IPS-20b (cell line): ENCODE data around the gene LRRC71.

ENCODE experiments used
- H3K27ac ChIP-seq: one replicate; pipeline ENCODE4 v1.5.1; 2013; ENCODE audit warnings: low read length
- H3K27me3 ChIP-seq: 2 replicates; pipeline ENCODE4 v1.6.1; 2013; ENCODE audit warnings: mild to moderate bottlenecking, low read length, inconsistent platforms; ENCODE audit not compliant: insufficient read depth
- H3K36me3 ChIP-seq: 2 replicates; pipeline ENCODE4 v1.6.1; 2013; ENCODE audit warnings: low read depth, mild to moderate bottlenecking, inconsistent platforms, low read length, moderate library complexity; ENCODE audit not compliant: insufficient read depth
- H3K4me1 ChIP-seq: 2 replicates; pipeline ENCODE4 v1.6.1; 2013; ENCODE audit warnings: mild to moderate bottlenecking, control low read depth, inconsistent platforms, low read length, moderate library complexity; ENCODE audit not compliant: insufficient read depth
- H3K4me3 ChIP-seq: 2 replicates; pipeline ENCODE4 v1.5.1; 2013; ENCODE audit warnings: mild to moderate bottlenecking, low read length, inconsistent platforms
- H3K9ac ChIP-seq: 2 replicates; pipeline ENCODE4 v1.6.1; 2013; ENCODE audit warnings: low read depth, mild to moderate bottlenecking, inconsistent platforms, low read length, moderate library complexity
- H3K9me3 ChIP-seq: 2 replicates; pipeline ENCODE4 v1.6.1; 2013; ENCODE audit warnings: mild to moderate bottlenecking, low read depth, low read length, inconsistent platforms; ENCODE audit not compliant: insufficient read depth

The LRRC71 gene

DNA sequence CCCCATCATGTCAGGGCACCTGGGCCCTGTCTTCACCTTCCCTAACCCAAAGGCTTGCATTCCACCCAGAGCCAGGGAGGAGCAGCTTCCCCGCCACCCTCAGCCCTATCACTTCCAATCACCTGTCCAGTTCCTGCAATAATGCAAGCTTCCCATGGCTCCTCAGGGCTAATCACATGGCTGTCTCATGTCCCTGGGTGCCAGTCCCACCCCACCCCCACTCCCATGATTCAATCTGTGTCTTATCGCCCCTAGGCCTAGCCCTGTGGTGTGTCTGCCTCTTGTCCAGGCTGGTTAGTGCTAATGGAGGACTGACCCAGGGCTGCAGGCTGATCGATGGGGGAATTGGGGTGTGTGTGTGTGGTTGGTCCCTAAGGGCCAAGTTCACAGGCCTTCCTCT lies 37.9 kb upstream of the LRRC71 start:
- no peaks in the 10 kb centered on the region for H3K9me3 ChIP-seq
- no peak overlapping the region for H3K4me3 ChIP-seq
- no peaks in the 10 kb centered on the region for H3K36me3 ChIP-seq
- H3K27ac ChIP-seq, result no peak overlapping the region
- H3K9ac ChIP-seq, result no peak overlapping the region
- H3K27me3 ChIP-seq, result peaks cover 55% of the 10 kb centered on the region
- H3K4me1 ChIP-seq, result peaks cover 9% of the 10 kb centered on the region; the same call in 1 of the 2 replicates

DNA sequence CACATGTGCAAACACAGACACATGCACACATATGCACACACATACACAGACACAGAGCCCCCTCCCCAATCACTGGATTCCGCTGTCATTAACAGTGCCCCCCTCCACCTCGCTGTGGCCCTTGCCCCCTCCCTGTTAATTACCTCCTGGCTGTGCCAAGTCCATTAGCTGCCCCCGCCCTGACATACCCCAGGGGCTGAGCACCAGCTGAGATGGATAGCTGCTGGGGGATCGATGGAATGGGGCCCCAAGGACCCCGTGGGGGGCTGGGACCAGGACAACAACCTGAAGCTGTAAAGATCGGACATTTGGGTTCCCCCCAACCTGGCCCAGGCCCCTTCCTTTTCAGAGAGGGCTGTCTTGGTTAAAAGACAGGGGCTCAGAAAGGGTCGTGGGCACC lies 36.5 kb upstream of the LRRC71 start:
- Histone ChIP-seq H3K9me3 (no peaks in the 10 kb centered on the region), H3K27me3 (peaks cover 53% of the 10 kb centered on the region), H3K36me3 (no peaks in the 10 kb centered on the region), H3K4me1 (peaks cover 9% of the 10 kb centered on the region; the same call in 1 of the 2 replicates), H3K9ac (no peak overlapping the region), H3K4me3 (no peak overlapping the region), H3K27ac (no peak overlapping the region)

DNA sequence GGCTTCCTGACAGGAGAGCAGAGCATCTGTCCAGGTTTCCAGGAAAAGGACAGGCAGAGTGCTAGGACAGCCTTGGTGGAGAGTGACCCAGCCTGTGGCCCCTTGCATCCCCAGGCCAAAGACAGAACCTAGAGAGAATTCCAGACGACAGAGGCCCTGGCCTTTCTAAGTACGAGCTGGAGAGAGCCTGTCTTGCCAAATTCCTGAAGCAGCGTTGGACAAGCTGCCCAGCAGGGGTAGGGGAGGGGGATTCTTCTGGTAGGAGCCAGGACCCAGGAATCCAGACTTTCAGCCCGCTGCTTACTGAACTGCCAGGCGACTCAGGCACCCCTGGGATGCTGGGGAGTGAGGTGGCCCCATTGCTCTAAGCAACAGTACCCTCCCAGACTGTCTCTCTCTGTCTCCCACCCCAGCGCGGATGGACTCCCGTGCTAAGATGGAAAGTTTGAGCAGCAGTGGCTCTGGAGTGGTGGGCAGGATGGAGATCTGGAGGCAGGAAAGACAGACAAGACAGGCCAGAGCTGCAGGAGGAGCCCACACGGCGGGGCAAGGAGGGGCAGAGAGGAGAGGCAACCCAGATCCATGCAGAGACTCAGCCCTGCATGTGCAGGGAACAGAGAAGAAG lies 35.8 kb upstream of the LRRC71 start:
- peaks cover 9% of the 10 kb centered on the region; the same call in 1 of the 2 replicates for H3K4me1 ChIP-seq
- H3K27me3 ChIP-seq, result peaks cover 55% of the 10 kb centered on the region
- H3K9me3 ChIP-seq, result no peaks in the 10 kb centered on the region
- no peak overlapping the region for H3K4me3 ChIP-seq
- H3K9ac ChIP-seq, result no peak overlapping the region
- no peaks in the 10 kb centered on the region for H3K36me3 ChIP-seq
- H3K27ac ChIP-seq, result no peak overlapping the region

DNA sequence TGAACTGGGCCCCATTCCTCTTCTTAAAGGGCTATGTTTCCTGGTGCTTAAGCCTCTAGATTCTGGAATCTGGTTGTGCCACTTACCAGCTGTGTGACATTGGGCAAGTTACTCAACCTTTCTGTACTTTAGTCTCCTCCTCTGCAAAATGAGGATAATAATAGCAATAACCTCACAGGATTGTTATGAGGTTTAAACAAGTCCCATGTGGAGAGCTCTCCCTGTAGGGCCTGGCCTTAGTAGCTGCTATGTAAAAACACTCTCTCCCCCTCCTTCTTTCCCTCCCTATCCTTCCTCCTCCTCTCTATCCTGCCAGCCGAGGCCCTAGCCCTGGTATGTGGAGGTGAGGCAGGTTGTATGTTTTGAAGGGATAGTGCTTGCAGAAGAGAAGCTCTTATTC lies 35.1 kb upstream of the LRRC71 start:
- Histone ChIP-seq H3K9me3 (no peaks in the 10 kb centered on the region), H3K9ac (no peak overlapping the region), H3K27ac (no peak overlapping the region), H3K27me3 (peaks cover 57% of the 10 kb centered on the region), H3K4me1 (peaks cover 9% of the 10 kb centered on the region; the same call in 1 of the 2 replicates), H3K36me3 (no peaks in the 10 kb centered on the region), H3K4me3 (no peak overlapping the region)

DNA sequence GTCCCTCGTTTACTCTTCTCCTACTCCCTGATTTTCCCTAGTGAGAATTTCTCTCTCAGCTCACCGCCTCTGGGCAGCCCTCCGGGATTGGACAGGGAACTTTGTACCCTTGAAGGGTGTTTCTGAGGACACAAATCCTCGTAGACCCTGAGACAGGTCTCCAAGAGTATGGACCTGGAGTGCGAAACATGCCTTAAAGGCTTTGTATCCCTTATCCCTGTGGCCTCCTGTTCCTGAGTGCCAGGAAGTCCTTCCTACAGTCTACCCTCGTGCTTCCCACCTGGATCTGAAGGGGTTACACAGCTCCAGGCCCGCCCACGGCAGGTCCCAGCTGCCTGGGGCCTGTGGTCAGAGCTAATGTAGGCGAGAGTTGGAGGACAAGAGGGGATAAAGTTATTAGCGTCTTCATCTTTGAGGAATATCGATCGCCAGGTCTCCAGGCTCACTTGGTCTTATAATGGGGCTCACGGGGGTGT lies 34.5 kb upstream of the LRRC71 start:
- H3K36me3 ChIP-seq, result no peaks in the 10 kb centered on the region
- peaks cover 63% of the 10 kb centered on the region for H3K27me3 ChIP-seq
- H3K4me3 ChIP-seq, result no peak overlapping the region
- H3K4me1 ChIP-seq, result peaks cover 9% of the 10 kb centered on the region; the same call in 1 of the 2 replicates
- no peak overlapping the region for H3K27ac ChIP-seq
- H3K9ac ChIP-seq, result no peak overlapping the region
- no peaks in the 10 kb centered on the region for H3K9me3 ChIP-seq

DNA sequence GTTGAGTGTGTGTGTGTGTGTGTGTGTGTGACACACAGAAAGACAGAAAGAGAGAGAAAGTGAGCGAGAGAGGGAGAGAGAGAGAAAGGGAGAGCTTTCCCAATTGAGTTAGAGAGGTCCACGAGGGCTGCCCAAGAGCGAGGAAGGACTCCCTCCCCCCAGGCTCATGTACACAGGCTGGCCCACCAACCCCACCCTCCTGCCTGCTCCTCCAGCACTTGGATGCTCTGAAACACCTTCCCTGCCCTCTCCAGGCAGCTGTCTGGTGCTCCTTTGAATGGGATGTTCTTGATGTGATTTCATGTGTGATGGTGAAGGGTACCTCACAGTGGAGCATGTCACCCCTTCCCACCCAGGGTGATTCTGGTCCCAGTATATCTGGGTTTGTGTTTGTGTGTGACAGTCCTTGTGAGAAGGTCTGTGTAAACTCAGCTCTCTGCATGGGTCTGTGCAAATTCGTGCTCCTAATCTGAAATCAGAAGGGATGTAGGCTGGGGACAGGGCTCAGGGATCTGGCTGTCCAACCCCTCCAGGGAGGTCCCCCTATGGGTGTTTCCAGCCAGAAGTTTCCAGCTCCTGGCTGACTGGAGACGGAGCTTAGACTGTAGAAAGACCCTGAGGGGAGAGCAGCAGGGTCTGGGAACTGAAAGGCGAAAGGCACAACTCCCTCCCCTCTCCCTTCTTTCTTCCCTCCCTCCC lies 33.7 kb upstream of the LRRC71 start:
- peak overlapping the region; percentile 41; the same call in 1 of the 2 replicates for H3K4me3 ChIP-seq
- no peaks in the 10 kb centered on the region for H3K9me3 ChIP-seq
- H3K27me3 ChIP-seq, result peaks cover 71% of the 10 kb centered on the region
- H3K36me3 ChIP-seq, result no peaks in the 10 kb centered on the region
- no peak overlapping the region for H3K27ac ChIP-seq
- H3K4me1 ChIP-seq, result peaks cover 9% of the 10 kb centered on the region; the same call in 1 of the 2 replicates
- no peak overlapping the region for H3K9ac ChIP-seq

DNA sequence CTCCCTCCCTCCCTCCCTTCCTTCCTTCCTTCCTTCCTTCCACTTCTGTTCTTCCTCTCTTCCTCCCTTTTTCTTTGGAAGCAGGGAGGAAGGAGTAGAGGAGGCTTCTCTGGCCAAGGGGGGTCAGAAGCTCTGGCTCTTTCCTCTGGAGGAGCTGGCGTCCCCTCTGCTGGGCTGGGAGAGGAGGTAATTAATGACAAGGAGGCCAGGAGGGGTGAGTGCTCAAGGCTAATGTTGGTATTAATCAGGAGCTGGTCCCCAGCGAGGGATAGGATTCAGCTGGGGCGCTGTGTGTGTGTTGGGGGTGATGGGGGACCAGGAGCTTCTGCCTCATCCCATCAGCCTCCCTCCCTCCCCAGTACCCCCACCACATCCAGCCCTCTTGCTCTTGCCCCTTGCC lies 33.1 kb upstream of the LRRC71 start:
- peak overlapping the region; percentile 48 for H3K4me3 ChIP-seq
- H3K9me3 ChIP-seq, result no peaks in the 10 kb centered on the region
- H3K36me3 ChIP-seq, result no peaks in the 10 kb centered on the region
- no peak overlapping the region for H3K9ac ChIP-seq
- H3K4me1 ChIP-seq, result peaks cover 9% of the 10 kb centered on the region; the same call in 1 of the 2 replicates
- H3K27me3 ChIP-seq, result peaks cover 77% of the 10 kb centered on the region
- no peak overlapping the region for H3K27ac ChIP-seq

DNA sequence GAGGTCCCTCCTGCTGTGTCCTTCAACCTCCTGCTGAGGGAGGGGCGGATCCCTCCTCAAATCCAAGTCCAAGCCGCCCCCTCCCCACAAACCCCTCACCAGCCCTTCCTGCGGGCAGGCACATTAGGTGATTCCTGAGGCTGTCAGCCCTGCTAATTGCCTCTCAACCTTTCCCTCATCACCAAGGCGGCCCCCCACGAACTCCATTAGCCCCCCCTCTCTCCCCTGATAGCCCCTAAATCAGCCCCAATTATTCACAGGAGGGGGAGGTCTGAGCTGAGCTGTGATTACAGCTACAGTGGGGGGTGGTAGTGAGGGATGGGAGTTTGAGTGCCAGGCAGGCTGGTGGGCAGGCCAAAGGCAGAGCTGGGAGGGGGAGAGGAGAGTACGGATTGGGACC lies 32.7 kb upstream of the LRRC71 start:
- Histone ChIP-seq H3K27ac (no peak overlapping the region), H3K9me3 (no peaks in the 10 kb centered on the region), H3K9ac (no peak overlapping the region), H3K4me3 (no peak overlapping the region), H3K36me3 (no peaks in the 10 kb centered on the region), H3K27me3 (peaks cover 81% of the 10 kb centered on the region), H3K4me1 (peaks cover 9% of the 10 kb centered on the region; the same call in 1 of the 2 replicates)

DNA sequence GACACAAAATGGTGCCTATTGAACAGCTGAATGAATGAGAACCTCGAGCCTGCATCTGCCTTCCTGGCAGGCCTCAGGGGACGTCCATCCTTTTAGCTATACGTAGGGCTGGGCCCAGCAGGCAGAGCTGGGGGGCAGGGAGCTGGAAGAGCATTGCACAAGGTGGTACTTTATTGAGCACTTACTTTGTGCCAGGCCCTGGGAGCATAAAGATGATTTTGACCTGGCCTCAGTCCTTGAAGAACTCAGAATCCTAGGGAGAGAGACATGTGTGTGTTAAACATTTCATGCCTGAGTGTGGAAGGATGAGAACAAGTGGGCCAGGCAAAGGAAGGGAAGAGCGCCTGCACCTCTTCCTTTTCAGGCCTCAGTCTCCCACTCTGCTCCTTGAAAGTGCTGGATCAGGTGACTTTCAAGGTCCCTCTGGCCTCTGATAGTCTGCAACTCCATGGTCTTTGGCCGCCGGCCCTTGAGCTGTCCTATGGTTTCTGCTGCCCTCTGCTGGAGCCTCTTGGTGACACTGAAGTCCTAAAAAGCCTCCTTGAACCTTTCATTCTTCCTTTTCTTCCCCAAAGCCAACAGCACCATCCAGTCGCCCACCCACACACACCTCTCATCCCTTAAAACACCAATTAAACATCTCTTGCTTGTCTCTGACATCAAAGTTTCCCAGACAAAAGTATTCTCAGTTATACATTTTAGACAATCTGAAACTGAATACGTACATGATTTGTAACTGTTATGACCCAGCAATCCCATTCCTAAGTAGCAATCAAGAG lies 30.4 kb upstream of the LRRC71 start:
- no peaks in the 10 kb centered on the region for H3K36me3 ChIP-seq
- H3K27ac ChIP-seq, result no peak overlapping the region
- no peaks in the 10 kb centered on the region for H3K9me3 ChIP-seq
- H3K27me3 ChIP-seq, result peaks cover 85% of the 10 kb centered on the region
- no peak overlapping the region for H3K4me3 ChIP-seq
- H3K9ac ChIP-seq, result no peak overlapping the region
- peaks cover 4% of the 10 kb centered on the region; the same call in 1 of the 2 replicates for H3K4me1 ChIP-seq

DNA sequence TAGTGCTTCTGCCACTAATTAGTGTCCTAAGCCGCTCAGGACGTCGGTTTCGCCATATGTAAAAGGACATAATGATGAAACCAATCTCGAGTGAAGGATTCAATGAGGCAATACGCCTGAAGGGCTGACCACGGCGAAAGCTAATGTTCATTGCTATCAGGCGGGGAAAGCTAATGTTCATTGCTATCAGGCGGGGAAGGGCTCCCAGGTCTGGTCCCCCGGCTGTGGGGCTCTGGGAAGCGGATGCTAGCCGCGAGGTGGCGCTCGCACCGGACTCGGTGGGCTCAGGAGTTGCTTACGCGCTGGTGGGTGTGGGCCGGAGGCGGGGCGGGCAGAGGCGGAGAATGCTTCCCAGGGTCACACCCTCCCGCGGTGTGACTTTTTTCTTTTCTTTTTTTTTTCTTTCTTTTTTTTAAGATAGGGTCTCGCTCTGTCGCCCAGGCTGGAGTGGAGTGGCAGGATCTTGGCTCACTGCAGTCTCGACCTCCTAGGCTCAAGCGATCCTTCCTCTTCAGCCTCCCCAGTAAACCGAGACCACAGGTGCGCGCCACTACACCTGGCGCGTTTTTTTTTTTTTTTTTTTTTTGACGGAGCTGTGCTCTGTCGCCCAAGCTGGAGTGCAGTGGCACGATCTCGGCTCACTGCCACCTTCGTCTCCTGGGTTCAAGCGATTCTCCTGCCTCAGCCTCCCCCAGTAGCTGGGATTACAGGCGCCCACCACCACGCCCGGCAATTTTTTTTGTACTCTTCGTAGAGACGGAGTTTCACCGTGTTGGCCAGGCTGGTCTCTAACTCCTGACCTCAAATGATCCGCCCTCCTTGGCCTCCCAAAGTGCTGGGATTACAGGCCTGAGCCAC lies 28.0 kb upstream of the LRRC71 start:
- Histone ChIP-seq H3K4me1 (peaks cover 5% of the 10 kb centered on the region), H3K27me3 (peaks cover 77% of the 10 kb centered on the region), H3K27ac (no peak overlapping the region), H3K9ac (no peak overlapping the region), H3K36me3 (no peaks in the 10 kb centered on the region), H3K9me3 (no peaks in the 10 kb centered on the region), H3K4me3 (peak overlapping the region; percentile 63)
